Upper lobe of left lung (tissue), 4 donors: ENCODE measurements around the gene THAP6.

ENCODE experiments used
- CTCF ChIP-seq, 6 experiments: fragments of 450-650 bp in 4 of 6; fragments of 200-600 bp in 2 of 6; sonication (generic) in 2 of 6; IDR thresholded peaks; one replicate each; pipeline ENCODE4 v1.5.1; 2016 to 2019; ENCODE audit warnings: antibody characterized with exemption in 6 of 6
- POLR2A ChIP-seq, 4 donors: fragments of 450-650 bp; IDR thresholded peaks; one replicate each; pipeline ENCODE4 v1.5.1; 2016 to 2017; ENCODE audit warnings: antibody characterized with exemption in 4 of 4, mild to moderate bottlenecking in 2 of 4
- POLR2AphosphoS5 ChIP-seq, 2 donors: sonication (generic); formaldehyde crosslinking; IDR thresholded peaks; one replicate each; pipeline ENCODE4 v1.5.1; 2017; ENCODE audit warnings: antibody characterized with exemption in 2 of 2

GRCh38 chr4:75525086-75525485, 10.8 kb downstream of the THAP6 start:
- no peak for TF ChIP-seq POLR2A (IDR thresholded peaks at IDR 0.05)
- TF ChIP-seq CTCF (IDR thresholded peaks at IDR 0.05), result no peak
- no peak for TF ChIP-seq POLR2AphosphoS5 (IDR thresholded peaks at IDR 0.05)
